ENCODE measurements around the gene SLC13A3.

The SLC13A3 gene

DNA sequence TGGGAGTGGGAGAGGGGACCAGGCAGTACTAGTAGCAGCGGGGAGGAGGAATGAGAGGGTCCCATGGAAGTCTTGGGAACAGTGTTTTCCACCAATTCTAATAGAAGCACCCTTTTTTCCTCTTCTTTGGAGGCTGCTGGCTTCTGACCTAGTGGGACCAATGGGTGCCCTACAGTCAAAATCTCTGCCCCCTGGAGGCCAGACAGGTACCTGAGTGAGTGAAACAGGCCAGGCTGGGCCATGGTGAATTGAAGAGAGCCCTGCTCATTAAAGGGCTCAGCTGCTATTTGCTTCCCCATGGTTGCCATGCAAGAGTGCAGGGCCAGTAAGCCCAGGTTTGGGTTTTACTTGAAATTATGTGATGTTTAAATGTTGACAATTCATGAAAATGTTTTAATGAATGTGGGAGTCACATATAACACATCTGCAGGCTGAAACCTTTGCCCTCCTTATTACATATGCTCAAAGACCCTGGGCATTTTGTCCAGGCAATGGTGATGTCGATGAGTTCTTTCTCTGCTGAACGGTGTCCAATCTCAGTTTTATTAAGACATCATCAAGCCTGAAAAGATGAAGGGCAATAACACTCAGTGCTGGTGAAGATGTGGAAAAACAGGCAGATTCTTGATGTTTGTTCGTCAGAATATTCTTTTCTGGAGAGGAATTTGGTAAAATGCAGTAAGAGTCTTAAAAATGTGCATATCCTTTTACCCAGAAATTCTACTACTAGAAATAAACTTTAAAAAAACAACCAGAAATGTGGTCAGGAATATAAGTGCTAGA, 58.5 kb downstream of the SLC13A3 start:
- peak; percentile 35 for DNase-seq (ENCODE audit: low read depth)
- no peak overlapping the region for H3K4me3 ChIP-seq (ENCODE audit: low read depth, low read length)
- TF ChIP-seq, protein P1, sequence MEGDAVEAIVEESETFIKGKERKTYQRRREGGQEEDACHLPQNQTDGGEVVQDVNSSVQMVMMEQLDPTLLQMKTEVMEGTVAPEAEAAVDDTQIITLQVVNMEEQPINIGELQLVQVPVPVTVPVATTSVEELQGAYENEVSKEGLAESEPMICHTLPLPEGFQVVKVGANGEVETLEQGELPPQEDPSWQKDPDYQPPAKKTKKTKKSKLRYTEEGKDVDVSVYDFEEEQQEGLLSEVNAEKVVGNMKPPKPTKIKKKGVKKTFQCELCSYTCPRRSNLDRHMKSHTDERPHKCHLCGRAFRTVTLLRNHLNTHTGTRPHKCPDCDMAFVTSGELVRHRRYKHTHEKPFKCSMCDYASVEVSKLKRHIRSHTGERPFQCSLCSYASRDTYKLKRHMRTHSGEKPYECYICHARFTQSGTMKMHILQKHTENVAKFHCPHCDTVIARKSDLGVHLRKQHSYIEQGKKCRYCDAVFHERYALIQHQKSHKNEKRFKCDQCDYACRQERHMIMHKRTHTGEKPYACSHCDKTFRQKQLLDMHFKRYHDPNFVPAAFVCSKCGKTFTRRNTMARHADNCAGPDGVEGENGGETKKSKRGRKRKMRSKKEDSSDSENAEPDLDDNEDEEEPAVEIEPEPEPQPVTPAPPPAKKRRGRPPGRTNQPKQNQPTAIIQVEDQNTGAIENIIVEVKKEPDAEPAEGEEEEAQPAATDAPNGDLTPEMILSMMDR (IDR thresholded peaks at IDR 0.05; ENCODE audit: insufficient read depth, low read depth, low read length, missing control alignments) = peak; percentile 11

DNA sequence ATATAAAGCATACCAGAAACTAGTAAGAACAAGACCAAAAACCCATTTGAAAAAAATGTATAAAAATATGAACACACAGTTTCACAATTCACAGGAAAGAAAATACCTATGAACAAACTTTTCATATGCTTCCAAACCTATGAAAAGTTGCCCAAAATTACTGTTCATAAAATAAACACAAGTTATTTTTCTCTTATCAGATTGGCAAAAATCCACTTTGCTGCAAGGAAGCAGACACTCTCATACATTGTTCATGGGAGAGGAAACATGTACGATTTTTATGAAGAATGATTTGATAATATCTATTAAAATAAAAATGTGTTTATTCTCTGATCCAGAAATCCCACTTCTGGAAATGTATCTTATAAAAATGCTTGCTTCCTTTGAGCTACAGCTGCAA, 60.8 kb downstream of the SLC13A3 start:
- TF ChIP-seq, protein P1 (IDR thresholded peaks at IDR 0.05; ENCODE audit: insufficient read depth, low read depth, low read length, missing control alignments) = no peak
- DNase-seq (ENCODE audit: low read depth) = no peak
- no peak overlapping the region for H3K4me3 ChIP-seq (ENCODE audit: low read depth, low read length)

DNA sequence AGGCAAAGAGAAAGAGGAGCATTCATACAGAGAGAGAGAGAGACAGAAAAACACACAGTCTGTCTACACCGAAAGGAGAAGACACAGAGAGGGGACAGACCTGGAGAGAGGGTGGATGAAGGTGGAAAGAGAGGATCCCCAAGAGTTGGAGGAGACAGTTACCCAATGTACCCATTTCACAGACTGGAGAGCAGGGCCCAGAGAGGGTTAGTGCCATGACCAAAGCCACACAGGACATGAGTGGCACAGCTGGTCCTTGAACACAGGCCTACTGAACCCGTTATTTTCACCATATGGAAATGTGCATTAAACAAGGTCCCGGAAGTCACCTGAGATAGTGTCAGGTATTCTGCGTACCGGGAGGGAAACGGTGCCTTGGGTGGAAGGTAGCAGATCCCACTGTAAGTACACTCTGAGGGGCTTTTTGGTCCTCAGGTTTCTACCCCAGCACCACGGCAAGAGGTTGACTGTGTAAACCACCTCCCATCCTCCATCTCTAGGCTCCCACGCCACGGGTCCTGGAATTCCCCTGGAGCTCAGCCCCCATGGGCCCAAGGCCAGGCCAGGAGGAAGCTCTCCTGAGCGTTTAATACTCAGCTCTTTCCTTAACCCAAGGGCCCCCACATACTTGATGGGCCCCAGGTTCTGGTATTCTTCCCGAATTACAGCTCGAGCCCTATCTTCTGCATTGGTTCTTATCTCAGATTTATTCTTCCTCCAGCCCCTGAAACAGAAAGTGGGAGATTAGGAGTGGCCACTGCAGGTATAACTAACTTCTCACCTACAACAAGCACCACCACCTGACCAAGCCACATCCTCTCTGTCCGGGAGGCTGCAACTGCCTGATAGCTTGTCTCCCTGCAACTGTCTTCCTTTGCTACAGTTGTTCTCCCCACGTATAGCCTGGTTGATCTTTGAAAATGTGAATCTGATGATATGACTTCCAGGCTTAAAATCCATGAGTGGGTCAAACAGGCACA, 62.4 kb downstream of the SLC13A3 start:
- TF ChIP-seq, protein P1 (IDR thresholded peaks at IDR 0.05; ENCODE audit: insufficient read depth, low read depth, low read length, missing control alignments) = no peak
- no peak overlapping the region for H3K4me3 ChIP-seq (ENCODE audit: low read depth, low read length)
- DNase-seq (ENCODE audit: low read depth) = peak; percentile 26

DNA sequence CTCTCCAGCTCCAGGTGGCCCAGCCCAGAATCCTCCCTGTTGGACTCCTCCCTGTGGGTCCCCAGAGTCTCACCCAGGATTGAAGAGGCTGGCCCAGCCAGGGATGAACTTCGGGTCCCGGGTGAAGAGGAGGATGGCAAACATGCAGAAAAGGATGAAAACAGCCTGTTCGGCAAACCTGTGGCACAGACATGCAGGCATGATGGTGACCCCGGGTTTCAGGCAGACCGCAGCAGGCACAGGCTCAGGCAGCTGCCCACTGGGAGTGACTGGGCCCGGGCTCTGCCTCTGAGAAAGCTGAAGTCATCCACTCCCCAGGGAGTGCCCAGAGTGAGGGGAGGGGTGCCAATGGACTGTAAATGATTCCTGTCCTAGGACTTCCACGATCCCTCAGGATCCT, 63.3 kb downstream of the SLC13A3 start:
- DNase-seq (ENCODE audit: low read depth) = no peak
- no peak overlapping the region for H3K4me3 ChIP-seq (ENCODE audit: low read depth, low read length)
- TF ChIP-seq, protein P1 (IDR thresholded peaks at IDR 0.05; ENCODE audit: insufficient read depth, low read depth, low read length, missing control alignments) = no peak

DNA sequence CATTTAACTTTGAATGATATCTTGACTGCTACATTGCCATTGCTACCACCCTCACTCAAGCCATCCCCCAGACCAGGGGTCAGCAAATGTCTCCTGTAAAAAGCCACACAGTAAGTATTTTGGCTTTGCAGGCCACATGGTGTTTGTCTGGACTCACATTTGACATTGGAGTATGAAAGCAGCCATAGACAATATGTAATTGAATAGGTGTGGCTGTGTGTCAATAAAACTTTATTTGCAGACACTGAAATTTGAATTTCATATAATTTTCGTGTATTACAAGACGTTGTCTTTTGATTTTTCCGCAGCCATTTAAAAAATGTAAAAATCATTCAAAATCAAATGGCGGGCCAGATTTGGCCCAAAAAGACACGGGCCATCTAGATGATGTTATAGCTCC, 64.5 kb downstream of the SLC13A3 start:
- DNase-seq (ENCODE audit: low read depth) = no peak
- TF ChIP-seq, protein P1 (IDR thresholded peaks at IDR 0.05; ENCODE audit: insufficient read depth, low read depth, low read length, missing control alignments) = no peak
- H3K4me3 ChIP-seq (ENCODE audit: low read depth, low read length) = no peak overlapping the region

DNA sequence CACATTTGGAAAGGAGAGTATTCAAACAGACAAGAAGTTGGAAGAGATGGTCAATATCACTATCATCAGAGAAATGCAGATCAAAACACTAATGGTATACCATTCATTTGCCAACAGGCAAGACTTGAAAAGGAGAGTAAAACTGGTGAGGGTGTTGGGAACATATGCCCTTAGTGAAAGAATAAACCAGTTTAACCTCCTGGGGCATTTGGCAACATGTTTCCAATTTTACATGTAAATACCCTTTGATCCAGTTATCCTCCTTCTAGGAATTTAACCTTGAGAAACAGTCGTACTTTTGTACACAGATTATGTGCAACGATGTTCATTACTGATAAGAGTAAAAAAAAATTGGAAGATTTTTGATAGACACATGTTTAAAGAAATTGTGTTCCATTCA, 66.8 kb downstream of the SLC13A3 start:
- no peak overlapping the region for H3K4me3 ChIP-seq (ENCODE audit: low read depth, low read length)
- TF ChIP-seq, protein P1 (IDR thresholded peaks at IDR 0.05; ENCODE audit: insufficient read depth, low read depth, low read length, missing control alignments) = no peak
- no peak for DNase-seq (ENCODE audit: low read depth)

Data from GM12865 (cell line).